DOHH2 (cell line): ENCODE data around the gene ADGRB3.

Experiments
- H3F3A ChIP-seq: fragments of 200-600 bp; sonication (generic), shearing (Covaris generic); 2 replicates; pipeline ENCODE4 v1.6.0; 2016; ENCODE audit warnings: antibody characterized with exemption, mild to moderate bottlenecking; ENCODE audit not compliant: control insufficient read depth, insufficient read depth
- H3K27ac ChIP-seq: fragments of 200-600 bp; sonication (generic); 2 replicates; pipeline ENCODE4 v1.5.1; 2014; ENCODE audit warnings: low read depth, mild to moderate bottlenecking, low read length, moderate library complexity
- H3K27me3 ChIP-seq: fragments of 200-600 bp; sonication (generic); 2 replicates; pipeline ENCODE4 v1.6.1; 2014; ENCODE audit warnings: mild to moderate bottlenecking, low read length, mixed read lengths; ENCODE audit not compliant: control insufficient read depth
- H3K36me3 ChIP-seq: fragments of 200-600 bp; sonication (generic); 2 replicates; pipeline ENCODE4 v1.6.1; 2014; ENCODE audit warnings: mild to moderate bottlenecking, low read length, moderate library complexity, mixed read lengths; ENCODE audit not compliant: control insufficient read depth
- H3K4me1 ChIP-seq: fragments of 200-600 bp; sonication (generic); 2 replicates; pipeline ENCODE4 v1.6.1; 2014; ENCODE audit warnings: mild to moderate bottlenecking, low read length, mixed read lengths; ENCODE audit not compliant: control insufficient read depth
- H3K4me2 ChIP-seq: fragments of 200-600 bp; sonication (generic); 2 replicates; pipeline ENCODE4 v1.6.0; 2014; ENCODE audit warnings: mild to moderate bottlenecking, low read length, moderate library complexity
- H3K4me3 ChIP-seq: fragments of 200-600 bp; sonication (generic); 2 replicates; pipeline ENCODE4 v1.5.1; 2014; ENCODE audit warnings: mild to moderate bottlenecking, low read length, mixed read lengths
- H3K79me2 ChIP-seq: fragments of 200-600 bp; sonication (generic); 2 replicates; pipeline ENCODE4 v1.6.1; 2014; ENCODE audit warnings: mild to moderate bottlenecking, low read length, mixed read lengths; ENCODE audit not compliant: control insufficient read depth
- H3K9me2 ChIP-seq: fragments of 200-600 bp; sonication (generic); replicated peaks from 2 replicates; pipeline ENCODE4 v1.6.1; 2014; ENCODE audit warnings: mild to moderate bottlenecking, low read length, mixed read lengths; ENCODE audit not compliant: control insufficient read depth
- H3K9me3 ChIP-seq: fragments of 200-600 bp; sonication (generic); 2 replicates; pipeline ENCODE4 v1.6.1; 2014; ENCODE audit warnings: antibody characterized with exemption, low read length, mixed read lengths; ENCODE audit not compliant: control insufficient read depth, insufficient read depth
- H4K20me1 ChIP-seq: fragments of 200-600 bp; sonication (generic); 2 replicates; pipeline ENCODE4 v1.6.0; 2014; ENCODE audit warnings: low read depth, mild to moderate bottlenecking, antibody characterized with exemption, low read length, moderate library complexity; ENCODE audit not compliant: control insufficient read depth, insufficient read depth
- CTCF ChIP-seq: fragments of 200-600 bp; sonication (generic); IDR thresholded peaks from one replicate; pipeline ENCODE4 v1.5.1; 2014; ENCODE audit warnings: antibody characterized with exemption, mild to moderate bottlenecking, low read depth, low read length; ENCODE audit not compliant: poor library complexity, severe bottlenecking
- EZH2phosphoT487 ChIP-seq: fragments of 200-600 bp; sonication (generic); IDR thresholded peaks from 2 replicates; pipeline ENCODE4 v1.6.1; 2017; ENCODE audit warnings: borderline replicate concordance, mild to moderate bottlenecking, antibody characterized with exemption, low read length, moderate library complexity, mixed read lengths

Gene ADGRB3

DNA sequence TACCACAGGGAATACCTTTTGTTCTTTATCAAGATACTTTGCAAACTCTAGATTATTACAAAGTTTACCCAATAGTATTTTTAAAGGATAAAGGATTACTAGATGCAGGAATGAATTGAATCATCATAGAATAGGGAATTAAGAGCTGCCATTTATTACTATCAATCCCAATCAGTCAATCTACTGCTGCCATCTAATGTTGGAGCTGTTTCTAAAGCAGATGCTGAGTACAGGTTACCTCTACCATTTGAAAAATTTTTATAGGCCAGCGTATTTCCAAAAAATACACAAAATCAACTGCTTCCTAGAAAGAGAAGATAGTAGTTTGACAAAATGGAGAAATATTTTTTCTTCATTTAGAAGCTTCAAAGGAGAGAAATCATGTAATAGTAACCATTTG is 520.4 kb downstream of the ADGRB3 start:
- Histone ChIP-seq H3K4me2 (no peak overlapping the region), H3K27me3 (no peaks in the 10 kb centered on the region), H3K4me1 (no peaks in the 10 kb centered on the region), H3K27ac (no peak overlapping the region), H3K4me3 (no peak overlapping the region), H4K20me1 (no peaks in the 10 kb centered on the region), H3K36me3 (no peaks in the 10 kb centered on the region), H3K9me3 (no peaks in the 10 kb centered on the region), H3K9me2 (no peaks in the 10 kb centered on the region), H3F3A (no peaks in the 10 kb centered on the region), H3K79me2 (no peaks in the 10 kb centered on the region)
- TF ChIP-seq CTCF (no peak), EZH2phosphoT487 (no peak)

DNA sequence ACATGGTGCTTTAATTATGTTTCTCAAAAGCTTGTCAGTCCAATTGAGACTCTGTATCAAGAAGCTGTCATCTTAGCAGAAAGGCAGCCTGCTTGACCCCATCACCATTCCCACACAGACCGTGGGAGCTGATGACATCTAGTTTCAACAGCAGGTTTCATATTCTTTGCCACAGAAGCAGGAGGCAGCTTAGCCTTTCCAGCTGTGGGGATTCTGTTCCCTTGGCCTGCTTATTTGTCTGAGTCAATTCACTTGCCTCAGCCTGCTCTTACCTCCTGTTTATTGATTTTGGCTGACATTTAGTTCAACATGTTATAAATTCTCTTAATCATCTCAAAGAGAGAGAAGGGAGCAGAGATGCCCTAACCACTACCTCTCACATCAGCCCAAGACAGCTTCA is 527.7 kb downstream of the ADGRB3 start:
- Histone ChIP-seq H3K4me3 (no peak overlapping the region), H3K9me2 (no peaks in the 10 kb centered on the region), H3K4me1 (no peaks in the 10 kb centered on the region), H3F3A (no peaks in the 10 kb centered on the region), H3K27me3 (no peaks in the 10 kb centered on the region), H3K36me3 (no peaks in the 10 kb centered on the region), H3K4me2 (no peak overlapping the region), H3K79me2 (no peaks in the 10 kb centered on the region), H3K9me3 (no peaks in the 10 kb centered on the region), H4K20me1 (no peaks in the 10 kb centered on the region), H3K27ac (no peak overlapping the region)
- no peak for TF ChIP-seq EZH2phosphoT487
- TF ChIP-seq CTCF, result no peak

GRCh38 chr6:69164564-69165229 is 529.6 kb downstream of the ADGRB3 start:
- no peaks in the 10 kb centered on the region for H3F3A ChIP-seq
- H3K4me2 ChIP-seq, result no peak overlapping the region
- H3K4me3 ChIP-seq, result no peak overlapping the region
- H3K4me1 ChIP-seq, result no peaks in the 10 kb centered on the region
- H3K9me3 ChIP-seq, result no peaks in the 10 kb centered on the region
- TF ChIP-seq EZH2phosphoT487 (no peak), CTCF (no peak)
- H3K27me3 ChIP-seq, result no peaks in the 10 kb centered on the region
- no peaks in the 10 kb centered on the region for H4K20me1 ChIP-seq
- H3K79me2 ChIP-seq, result no peaks in the 10 kb centered on the region
- H3K36me3 ChIP-seq, result no peaks in the 10 kb centered on the region
- H3K27ac ChIP-seq, result no peak overlapping the region
- no peaks in the 10 kb centered on the region for H3K9me2 ChIP-seq
